Aortic smooth muscle cell (primary cell): ENCODE data around the gene SPINK1. TPM values are rescaled to one million over a fixed set of nuclear protein-coding genes. Genes with fewer than 3 reads are reported as not detected.

Source experiments
- total RNA-seq: library from RNA; depleted of rRNA; stranded (reverse); fragments of >200 nt; gene quantifications from 2 replicates; pipeline ENCODE4 v1.2.3, GENCODE V29; 2014

Gene SPINK1, protein sequence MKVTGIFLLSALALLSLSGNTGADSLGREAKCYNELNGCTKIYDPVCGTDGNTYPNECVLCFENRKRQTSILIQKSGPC
- not detected in 2 replicates for total RNA-seq

DNA sequence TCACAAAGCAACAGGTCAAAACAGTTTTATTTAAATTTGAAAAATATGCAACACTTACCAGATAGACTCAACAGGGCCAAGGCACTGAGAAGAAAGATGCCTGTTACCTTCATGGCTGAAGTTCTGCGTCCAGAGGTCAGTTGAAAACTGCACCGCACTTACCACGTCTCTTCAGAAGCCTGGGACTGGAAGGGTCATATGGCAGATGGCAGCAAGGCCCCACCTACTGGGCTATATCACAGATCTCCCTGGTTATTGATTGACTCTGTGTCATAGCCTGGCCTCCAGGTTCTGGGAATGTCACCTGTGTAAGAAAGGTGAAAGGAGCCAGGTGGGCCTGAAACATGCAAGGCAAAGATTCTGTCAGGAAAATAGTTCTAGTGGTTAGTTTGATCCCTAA, at the start of gene SPINK1:
TSS of gene SPINK1 (minus strand) at position 207 of the 400 bp plus-strand sequence. CDS start at position 113, 94 bp downstream.

DNA sequence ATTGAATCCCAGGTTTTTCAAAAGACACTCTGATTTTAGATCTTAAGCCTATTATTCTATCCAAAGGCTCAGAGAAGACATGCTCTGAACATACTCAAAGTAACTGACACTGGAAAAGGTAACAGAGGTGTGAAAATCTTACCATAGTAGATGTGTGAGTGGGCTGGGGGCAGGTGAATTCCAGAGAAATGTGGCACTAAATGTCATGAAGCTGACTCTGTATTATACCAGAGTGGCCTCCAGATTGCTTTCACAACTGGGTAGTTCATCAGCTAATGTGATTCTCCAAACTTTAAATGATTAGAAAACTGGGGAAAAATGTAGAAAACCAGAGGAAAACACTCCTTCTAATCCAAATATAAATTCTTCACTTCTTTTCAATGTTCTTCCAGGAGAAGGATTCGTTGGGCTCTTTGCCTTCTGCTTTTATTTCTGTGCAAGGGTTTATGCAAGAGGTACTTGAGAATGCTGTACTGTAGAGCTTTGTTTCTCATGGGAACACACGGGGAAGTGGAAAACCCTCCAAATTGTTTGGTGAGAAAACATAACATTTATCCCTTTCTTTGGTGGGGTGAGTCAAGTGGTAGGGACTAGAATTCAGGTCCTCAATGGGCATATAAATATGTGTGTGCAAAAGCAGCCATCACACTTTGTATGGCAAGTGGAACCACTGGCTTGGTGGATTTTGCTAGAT, 46.7 kb upstream of the SPINK1 start, which contains the start of gene SCGB3A2:
TSS of gene SCGB3A2 (plus strand) at position 646 of the 694 bp plus-strand sequence. CDS start 93 bp downstream, outside the sequence.

DNA sequence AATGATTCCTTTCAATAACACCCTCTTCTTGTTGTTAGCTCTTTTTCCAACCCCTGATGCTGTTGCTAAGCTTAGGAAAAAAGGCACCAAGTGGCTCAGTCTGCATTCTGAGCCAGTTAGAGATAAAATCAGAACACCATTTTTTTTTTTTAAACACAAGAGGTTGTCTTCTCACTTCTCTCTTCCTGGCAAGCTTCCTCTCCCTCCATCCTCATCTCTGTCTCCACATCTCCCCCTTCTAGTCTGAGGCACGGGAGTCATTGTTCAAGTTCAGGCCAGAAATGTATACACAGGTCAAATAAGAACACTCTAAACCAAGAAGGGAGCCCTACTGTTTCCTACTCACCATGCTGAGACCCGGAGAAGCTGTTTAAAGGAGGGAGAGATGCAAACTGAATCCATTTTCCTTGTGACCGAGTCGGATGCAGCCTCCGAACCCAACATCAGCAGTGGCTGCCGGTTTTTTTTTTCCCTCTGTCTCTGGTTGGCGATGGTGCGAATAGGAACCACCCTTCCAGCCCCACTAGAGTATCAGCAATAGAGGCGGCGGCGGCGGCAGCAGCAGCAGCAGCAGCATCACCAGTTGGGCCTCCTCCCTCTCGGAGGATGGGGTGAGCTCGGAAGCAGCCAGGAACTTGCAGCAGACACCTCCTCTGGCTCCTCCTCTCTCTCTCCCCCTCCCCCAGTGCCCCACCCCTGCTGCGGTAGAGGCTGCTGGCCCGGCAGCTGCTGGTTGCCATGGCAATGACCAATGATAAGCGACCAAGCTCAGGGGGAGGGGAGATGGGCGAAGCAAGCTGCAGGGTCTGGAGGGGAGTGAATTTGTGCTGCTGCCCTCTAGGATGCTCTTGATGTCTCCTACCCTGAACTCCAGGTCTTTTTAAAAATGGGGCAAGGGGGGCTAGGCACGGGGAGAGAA, 49.1 kb downstream of the SPINK1 start, which contains the start of gene JAKMIP2:
TSS of gene JAKMIP2 (minus strand) at position 619 of the 919 bp plus-strand sequence. CDS start 110,922 bp downstream, outside the sequence.

Other genes starting within 250 kb of the SPINK1 start
- gene JAKMIP2, start 48.9 kb downstream of the SPINK1 start, total RNA-seq: 0.06 and 0.92 TPM in 2 replicates
- gene SCGB3A2, start 47.0 kb upstream of the SPINK1 start, total RNA-seq: not detected in 2 replicates
- gene C5orf46, start 74.9 kb upstream of the SPINK1 start, total RNA-seq: 0.66 and 1.1 TPM in 2 replicates
- 0.13 TPM in 1 of 2 replicates, not detected in the other for gene SPINK5, start 232.3 kb upstream of the SPINK1 start, total RNA-seq